GM23338 (cell line): Measurements from ENCODE around the gene CPLX4.

ENCODE experiments used
- CREB1 ChIP-seq: fragments of 250-450 bp; sonication (Bioruptor Pico); IDR thresholded peaks from 2 replicates; pipeline ENCODE4 v1.5.0; 2020; ENCODE audit warnings: low read depth, mild to moderate bottlenecking, moderate library complexity
- EZH2 ChIP-seq: fragments of 200-600 bp; sonication (generic); IDR thresholded peaks from one replicate; pipeline ENCODE4 v1.8.0; 2017; ENCODE audit warnings: antibody characterized with exemption, mild to moderate bottlenecking, low read depth; ENCODE audit not compliant: unreplicated experiment
- EZH2phosphoT487 ChIP-seq: fragments of 200-600 bp; sonication (generic); IDR thresholded peaks from one replicate; pipeline ENCODE4 v1.8.1; 2018; ENCODE audit warnings: antibody characterized with exemption; ENCODE audit not compliant: unreplicated experiment
- POLR2AphosphoS5 ChIP-seq: IDR thresholded peaks from 2 replicates; pipeline ENCODE4 v1.6.1; 2016; ENCODE audit warnings: antibody characterized with exemption, low read depth
- ZNF114 ChIP-seq: fragments of 250-450 bp; sonication (Bioruptor Pico); IDR thresholded peaks from 2 replicates; pipeline ENCODE4 v1.5.0; 2020; ENCODE audit warnings: mild to moderate bottlenecking, moderate library complexity
- ZNF331 ChIP-seq: fragments of 250-450 bp; sonication (Bioruptor Pico); IDR thresholded peaks from 2 replicates; pipeline ENCODE4 v1.5.0; 2020; ENCODE audit warnings: low read depth, mild to moderate bottlenecking, moderate library complexity
- TF ChIP-seq, protein P1 (sequence below), 2 experiments: fragments of 200-600 bp in 1 of 2; sonication (generic) in 1 of 2; conservative IDR thresholded peaks; 2 replicates each; pipeline versions ENCODE4 v1.5.1 to v1.6.1; 2016 to 2017; ENCODE audit warnings: antibody characterized with exemption in 2 of 2, low read depth in 2 of 2, mild to moderate bottlenecking in 2 of 2, moderate library complexity in 1 of 2
- TF ChIP-seq, protein P2 (sequence below): IDR thresholded peaks from one replicate; pipeline ENCODE4 v1.6.1; 2018; ENCODE audit warnings: antibody characterized with exemption; ENCODE audit not compliant: unreplicated experiment

DNA sequence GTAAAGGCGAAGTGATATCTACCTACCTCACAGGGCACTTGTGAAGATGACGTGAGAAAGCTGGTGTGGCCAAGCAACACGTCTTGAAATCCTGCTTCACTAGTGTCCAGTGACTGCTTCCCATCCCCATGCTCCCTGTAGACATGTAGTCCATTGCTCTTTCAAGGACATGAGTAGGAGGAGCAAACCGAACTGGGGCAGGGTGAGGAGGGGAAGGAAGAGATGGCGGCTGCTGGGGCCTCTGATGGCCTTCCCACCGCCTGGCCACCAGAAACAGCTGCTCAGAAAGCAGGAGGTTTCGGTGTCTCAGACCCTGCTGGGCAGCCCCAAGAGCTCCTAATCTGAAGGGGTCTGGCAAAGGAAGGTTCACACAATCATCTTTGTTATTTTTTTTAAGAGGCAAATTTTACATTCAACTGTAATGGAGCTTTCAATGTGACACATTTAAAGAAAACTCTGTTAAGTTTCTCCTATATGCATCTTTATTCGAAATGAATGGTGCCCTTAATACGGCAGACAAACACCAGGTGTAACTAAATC is 14.7 kb downstream of the CPLX4 start:
- no peak for TF ChIP-seq EZH2
- no peak for TF ChIP-seq EZH2phosphoT487
- TF ChIP-seq, protein P1, sequence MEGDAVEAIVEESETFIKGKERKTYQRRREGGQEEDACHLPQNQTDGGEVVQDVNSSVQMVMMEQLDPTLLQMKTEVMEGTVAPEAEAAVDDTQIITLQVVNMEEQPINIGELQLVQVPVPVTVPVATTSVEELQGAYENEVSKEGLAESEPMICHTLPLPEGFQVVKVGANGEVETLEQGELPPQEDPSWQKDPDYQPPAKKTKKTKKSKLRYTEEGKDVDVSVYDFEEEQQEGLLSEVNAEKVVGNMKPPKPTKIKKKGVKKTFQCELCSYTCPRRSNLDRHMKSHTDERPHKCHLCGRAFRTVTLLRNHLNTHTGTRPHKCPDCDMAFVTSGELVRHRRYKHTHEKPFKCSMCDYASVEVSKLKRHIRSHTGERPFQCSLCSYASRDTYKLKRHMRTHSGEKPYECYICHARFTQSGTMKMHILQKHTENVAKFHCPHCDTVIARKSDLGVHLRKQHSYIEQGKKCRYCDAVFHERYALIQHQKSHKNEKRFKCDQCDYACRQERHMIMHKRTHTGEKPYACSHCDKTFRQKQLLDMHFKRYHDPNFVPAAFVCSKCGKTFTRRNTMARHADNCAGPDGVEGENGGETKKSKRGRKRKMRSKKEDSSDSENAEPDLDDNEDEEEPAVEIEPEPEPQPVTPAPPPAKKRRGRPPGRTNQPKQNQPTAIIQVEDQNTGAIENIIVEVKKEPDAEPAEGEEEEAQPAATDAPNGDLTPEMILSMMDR (conservative IDR thresholded peaks at IDR 0.05; ENCODE audit: low read depth in 2 of 2), result no peak
- TF ChIP-seq, protein P2, sequence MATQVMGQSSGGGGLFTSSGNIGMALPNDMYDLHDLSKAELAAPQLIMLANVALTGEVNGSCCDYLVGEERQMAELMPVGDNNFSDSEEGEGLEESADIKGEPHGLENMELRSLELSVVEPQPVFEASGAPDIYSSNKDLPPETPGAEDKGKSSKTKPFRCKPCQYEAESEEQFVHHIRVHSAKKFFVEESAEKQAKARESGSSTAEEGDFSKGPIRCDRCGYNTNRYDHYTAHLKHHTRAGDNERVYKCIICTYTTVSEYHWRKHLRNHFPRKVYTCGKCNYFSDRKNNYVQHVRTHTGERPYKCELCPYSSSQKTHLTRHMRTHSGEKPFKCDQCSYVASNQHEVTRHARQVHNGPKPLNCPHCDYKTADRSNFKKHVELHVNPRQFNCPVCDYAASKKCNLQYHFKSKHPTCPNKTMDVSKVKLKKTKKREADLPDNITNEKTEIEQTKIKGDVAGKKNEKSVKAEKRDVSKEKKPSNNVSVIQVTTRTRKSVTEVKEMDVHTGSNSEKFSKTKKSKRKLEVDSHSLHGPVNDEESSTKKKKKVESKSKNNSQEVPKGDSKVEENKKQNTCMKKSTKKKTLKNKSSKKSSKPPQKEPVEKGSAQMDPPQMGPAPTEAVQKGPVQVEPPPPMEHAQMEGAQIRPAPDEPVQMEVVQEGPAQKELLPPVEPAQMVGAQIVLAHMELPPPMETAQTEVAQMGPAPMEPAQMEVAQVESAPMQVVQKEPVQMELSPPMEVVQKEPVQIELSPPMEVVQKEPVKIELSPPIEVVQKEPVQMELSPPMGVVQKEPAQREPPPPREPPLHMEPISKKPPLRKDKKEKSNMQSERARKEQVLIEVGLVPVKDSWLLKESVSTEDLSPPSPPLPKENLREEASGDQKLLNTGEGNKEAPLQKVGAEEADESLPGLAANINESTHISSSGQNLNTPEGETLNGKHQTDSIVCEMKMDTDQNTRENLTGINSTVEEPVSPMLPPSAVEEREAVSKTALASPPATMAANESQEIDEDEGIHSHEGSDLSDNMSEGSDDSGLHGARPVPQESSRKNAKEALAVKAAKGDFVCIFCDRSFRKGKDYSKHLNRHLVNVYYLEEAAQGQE, result no peak
- TF ChIP-seq CREB1 (CRISPR knock-in tag), result no peak
- TF ChIP-seq POLR2AphosphoS5, result no peak
- TF ChIP-seq ZNF331, result no peak
- no peak for TF ChIP-seq ZNF114 (CRISPR knock-in tag)
